Eye (tissue), 1 donor: Measurements from ENCODE around the gene UBL7.
"Not testable (repeated sequence)": the region's sequence is repeated elsewhere in the genome, so short reads cannot be mapped to it uniquely, and the experiment has no call there.

ENCODE experiments used
- DNase-seq: peaks from one replicate; pipeline ENCODE4 v3.0.0-alpha.2; 2015

Gene UBL7

DNA sequence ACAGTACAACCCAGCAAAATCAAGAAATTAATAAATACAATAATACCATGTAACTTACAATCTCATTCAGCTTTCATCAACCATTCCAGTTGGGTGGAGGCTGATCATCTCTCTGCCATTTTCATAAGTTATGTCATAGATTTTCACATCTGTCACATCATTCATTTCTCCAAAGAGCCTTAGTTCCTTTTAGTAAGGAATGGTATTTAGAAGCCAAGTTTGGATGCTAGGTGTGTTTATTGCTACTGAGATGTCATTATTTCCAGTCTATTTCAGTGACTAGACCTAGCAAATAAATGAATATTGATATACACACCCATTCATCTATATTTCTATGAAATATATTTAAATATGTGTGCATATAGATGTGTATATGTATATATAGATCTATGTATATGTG, 2.7 kb upstream of the UBL7 start:
- DNase-seq = no peak

DNA sequence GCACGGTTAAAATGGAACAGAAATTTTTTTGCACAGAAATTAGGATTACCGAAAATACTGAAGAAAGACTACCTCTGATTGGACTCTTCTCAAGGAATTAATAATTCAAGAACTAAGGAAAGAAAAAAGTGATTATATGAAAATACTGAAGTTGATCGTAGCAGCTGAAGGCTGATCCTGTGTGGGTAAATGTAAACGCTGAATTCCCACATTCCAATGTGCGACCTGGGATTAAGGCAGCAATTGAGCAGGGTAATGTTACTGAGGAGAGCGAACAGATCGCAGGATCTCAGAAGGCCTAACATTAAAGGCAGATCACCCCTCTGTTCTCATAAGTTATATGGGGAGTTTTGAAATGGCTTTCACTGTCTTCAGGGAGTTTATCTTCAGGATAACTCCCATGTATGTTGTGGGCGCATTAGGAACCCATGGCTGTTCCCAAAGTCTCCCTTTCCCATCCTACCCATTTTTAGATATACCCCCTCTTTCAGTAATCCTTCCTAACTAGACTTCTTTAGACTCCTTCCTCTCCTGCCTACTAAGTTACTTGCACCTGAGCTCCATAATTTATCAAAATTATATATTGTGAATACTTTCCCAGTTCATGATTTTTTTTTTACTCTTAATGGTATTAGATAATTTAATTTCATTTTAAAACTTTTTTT, 1.0 kb upstream of the UBL7 start:
- no peak for DNase-seq

DNA sequence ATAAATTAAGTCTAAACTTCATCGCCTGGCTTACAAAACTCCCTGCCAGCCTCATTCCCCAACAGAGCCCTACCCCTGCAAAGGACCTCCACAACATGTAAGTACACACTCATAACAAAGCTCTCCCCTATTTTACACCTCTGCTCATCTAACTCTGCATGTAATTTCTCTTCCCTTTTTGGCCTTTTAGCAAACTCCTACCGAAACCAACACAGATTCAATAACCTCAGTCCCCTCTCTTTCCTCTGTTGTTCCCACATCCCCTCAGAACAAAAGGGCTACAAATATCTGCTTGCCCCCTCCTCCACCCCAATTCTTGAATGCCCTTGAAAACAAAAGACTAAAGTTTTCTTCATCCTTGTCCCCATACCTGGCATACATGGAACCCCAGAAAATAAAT, 662 bp downstream of the UBL7 start:
- no peak for DNase-seq

DNA sequence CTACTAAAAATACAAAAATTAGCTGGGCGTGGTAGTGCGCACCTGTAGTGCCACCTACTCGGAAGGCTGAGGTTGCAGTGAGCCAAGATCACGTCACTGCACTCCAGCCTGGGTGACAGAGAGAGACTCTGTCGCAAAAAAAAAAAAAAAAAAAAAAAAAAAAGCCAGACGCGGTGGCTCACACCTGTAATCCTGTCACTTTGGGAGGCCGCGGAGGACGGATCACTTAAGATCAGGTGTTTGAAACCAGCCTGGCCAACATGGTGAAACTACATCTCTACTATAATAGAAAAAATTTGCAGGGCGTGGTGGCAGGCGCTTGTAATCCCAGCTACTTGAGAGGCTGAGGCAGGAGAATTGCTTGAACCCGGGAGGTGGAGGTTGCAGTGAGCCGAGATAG, 1.2 kb downstream of the UBL7 start:
- not testable (repeated sequence) for DNase-seq

DNA sequence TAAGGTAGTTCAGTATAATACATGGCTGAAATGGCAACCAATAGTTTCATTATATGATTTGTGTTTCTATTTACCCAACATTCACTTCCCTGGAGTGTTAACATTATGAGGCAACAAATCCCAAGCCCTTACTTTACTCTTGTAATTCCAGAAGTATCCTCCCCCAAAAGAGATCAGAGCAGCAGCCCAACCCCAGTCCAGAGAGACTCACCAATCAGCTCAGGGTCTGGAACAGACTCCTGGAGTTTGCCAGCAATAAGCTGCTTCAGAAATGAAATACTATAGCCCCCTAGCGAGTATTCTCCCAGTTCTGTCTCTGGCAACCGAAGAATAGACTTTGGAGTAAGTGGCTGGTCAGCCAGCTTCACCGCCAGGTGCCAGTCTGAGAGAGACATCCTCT, 2.5 kb downstream of the UBL7 start:
- no peak for DNase-seq

DNA sequence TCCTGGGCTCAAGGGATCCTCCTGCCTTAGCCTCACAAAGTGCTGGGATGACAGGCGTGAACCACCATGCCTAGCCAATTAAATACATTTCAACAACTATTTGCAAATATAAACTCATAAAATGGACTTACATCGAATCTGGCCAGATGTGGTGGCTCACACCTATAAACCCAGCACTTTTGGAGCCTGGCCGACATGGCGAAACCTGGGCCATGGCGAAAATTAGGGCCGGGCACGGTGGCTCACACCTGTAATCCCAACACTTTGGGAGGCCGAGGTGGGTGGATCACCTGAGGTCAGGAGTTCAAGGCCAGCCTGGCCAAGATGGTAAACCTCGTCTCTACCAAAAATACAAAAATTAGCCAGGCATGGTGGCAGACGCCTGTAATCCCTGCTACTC, 3.9 kb downstream of the UBL7 start:
- DNase-seq = not testable (repeated sequence)

DNA sequence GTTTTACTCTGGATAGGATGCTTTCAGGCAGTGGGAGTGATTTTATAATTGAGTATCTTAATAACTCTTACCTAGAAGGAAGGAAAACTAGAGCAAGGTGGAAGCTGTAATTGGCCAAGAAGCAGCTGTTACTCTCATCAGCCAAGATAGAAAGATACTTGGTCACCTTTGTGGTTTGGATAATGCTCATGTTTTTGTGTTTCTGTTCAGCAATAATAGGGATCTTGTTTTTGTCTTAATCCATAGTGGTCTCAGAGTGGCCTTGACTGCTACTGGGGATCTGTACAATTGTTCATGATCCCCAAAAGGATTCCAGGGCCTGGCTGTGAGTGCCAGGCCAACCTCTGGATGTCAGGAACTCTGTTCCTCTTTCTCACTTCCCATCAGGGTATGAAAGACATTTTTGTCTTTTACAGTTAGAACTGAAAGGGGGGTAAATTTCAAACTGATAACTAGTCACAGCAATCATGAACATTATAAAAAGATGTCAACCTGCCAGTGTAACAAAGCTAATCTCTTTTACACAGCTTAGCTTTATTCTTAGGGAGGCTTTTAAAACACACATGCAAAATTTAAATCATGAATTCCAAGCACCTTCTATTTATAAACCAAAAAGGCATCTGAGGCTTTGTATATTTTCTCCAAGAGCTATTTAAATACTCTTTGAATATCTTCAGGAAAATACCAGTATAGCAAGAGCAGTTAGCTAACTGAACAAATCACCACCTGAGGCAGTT, 6.0 kb downstream of the UBL7 start:
- DNase-seq = no peak

DNA sequence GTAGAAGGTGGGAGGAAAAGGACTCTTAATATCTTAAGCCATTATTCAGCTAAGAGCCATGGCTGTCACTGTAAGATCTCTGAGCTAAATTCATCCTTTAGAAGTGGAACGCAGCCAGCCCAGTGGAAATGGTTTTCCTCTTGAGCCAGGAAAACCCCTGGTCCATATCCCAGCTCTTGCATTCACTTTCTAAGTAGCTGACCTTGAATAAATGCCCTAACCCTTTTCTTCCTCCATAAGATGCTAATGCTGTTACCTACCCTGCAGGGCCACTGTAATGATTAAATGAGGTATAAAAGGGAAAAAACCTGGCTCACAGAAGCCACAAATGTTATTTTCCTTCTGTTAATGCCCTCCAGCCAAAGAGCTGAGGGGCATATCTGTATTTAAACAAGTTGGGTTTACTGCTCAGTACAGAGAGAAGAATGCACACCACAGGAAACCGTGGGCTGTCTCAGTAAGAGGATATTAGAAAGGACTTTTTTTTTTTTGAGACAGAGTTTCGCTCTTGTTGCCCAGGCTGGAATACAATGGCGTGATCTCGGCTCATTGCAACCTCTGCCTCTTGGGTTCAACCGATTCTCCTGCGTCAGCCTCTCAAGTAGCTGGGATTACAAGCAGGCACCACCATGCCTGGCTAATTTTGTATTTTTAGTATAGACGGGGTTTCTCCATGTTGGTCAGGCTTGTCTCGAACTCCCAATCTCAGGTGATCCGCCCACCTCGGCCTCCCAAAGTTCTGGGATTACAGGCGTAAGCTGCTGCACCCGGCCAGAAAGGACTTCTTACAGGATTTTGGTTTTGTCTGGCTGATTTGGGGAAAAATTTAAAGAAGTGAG, 6.8 kb downstream of the UBL7 start:
- DNase-seq = no peak

DNA sequence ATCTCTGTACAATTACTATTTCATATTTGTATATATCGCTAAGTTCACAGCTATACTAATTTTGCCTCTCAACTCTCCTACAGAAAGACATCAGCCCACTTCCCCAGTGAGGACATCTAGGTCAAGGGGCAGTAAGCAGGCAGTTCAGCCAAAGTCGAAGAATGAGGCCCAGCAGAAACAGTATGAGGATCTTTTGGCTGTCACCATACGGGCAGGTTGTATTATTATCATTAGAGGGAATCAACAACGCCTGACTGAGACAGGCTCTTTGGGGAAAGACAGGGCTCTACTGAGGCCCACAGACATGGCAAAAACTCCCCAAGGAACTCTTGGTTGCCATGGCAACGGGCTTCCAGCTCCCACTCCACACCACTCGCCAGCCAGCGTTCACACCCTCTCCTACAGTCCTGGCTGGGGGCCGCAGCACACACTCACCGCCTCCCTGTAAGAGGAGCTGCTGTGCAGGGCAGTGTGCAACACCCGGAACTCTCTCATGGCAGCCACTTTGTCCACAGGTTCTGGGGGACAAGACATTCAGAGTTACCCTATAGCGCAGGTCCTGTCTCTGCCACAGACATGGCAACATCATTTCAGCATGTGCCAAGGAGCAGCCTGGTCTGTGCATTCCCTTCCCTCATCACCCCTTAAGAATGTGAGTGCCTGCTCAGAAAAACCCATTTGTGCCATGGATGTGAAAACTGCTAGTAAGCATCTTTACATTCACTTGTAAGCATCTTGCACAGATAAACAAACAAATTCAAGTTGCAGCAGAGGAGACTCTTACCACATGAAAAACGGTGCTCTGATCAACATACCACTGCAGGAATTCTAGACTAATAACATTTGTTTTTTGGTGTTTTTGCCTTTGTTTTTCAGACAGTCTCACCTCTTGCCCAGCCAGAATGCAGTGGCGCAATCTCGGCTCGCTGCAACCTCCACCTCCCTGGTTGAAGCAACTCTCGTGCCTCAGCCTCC, 8.8 kb downstream of the UBL7 start:
- peak; percentile 55 for DNase-seq

DNA sequence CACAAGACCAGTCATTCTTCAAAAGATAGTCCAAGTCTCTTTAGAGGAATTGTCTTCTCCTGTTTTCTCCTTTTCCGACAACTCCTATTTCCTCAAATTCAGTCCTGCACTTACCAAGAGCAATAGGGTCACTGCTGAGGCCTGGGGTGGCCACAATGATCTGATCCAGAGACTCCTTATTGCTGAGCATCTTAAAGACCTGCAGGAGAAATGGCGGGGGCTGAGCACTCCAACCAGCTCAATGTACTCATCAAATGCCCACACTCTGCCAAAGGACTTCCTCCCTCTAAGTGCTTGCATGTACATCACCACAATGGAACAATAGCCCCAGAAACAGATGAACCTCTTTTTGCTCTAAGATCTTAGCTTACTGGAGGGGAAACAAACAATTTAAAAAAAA, 9.6 kb downstream of the UBL7 start:
- DNase-seq = no peak

DNA sequence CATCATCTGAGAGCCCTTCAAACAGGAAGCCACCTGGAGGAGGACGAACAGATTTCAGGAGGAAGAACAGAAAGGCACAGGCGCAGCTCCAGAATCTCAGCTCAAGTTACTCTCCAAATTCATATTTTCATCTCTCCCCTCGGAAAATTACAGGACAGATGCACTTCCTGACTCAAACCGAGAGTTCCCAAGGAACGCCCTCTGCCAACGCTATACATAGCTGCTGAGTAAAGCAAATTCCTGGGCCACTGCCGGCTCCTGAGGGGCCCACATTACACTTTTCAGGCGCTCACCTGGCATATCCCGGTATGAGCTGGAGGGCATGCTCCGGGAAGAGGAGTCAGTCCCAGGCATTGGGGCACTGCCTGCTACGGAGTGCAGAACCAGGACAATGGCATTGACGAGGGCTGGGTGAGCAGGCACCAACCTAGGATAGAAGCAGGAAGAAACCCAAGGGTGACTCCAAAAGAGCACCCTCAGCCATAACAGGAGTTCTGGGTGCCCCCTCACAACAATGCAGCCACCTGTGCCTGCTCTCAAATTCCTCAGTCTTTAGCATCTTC, 11.2 kb downstream of the UBL7 start:
- DNase-seq = no peak

DNA sequence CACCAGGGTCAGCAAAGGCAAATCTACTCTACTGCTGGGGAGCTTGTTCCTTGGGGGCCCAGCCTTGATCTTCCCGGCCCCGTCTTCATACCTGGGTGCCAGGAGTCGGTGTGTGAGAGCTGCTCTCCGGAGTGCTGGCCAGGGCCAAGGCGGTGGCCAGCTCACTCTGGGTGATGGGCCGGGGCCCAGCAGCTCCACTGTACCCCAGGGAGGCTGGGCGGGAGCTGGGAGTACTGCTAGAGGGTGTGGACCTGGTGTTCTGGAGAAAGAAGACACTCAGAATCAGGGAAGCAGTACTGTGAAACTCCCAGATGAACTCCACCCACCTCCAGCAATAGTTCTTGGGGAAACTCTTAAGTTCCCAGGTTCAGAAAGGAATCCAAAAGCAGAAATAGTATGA, 11.9 kb downstream of the UBL7 start:
- no peak for DNase-seq

DNA sequence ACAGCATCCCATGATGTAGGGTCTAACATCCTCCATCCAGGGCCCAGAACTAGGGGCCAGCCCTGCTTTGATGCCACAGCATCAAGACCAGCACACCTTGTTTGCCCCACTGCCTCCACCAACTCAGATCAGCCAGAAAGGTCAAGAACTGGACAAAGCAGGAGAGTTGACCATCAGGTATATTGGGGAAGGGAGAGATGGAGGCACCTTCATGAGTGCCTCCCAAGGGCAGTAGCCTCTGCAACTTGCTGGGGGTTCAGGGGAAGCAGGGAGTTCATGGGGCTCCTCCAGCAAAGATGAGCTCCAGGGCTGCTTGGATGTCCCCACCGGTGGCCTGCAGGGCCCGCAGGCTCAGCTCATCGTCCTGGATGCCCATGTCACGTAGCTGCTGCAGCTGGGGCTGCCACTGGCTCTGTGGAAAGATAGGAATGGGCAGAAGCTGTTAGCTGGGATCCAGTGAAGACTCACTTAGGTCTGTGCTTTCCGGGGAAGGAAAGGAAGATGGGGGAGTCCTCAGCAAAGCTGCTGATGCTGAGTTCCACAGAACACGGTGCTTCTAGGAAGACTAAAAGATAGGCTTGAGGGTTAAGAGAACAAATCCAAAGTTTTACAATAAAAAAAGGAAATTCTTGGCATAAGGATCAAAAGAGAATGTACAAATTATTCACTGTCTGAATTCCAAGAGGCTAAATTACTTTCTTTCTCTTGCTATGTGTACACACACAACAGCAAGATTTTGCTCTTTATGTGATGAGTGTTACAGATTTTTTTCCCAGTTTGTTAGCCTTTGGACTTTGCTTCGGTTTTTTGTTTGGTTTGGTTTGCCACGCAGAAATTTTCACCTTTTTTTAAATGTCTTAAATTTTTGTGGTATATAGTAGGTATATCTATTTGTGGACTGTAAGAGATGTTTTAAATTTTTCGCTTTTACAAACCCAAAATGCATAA, 14.9 kb downstream of the UBL7 start:
- DNase-seq = no peak

DNA sequence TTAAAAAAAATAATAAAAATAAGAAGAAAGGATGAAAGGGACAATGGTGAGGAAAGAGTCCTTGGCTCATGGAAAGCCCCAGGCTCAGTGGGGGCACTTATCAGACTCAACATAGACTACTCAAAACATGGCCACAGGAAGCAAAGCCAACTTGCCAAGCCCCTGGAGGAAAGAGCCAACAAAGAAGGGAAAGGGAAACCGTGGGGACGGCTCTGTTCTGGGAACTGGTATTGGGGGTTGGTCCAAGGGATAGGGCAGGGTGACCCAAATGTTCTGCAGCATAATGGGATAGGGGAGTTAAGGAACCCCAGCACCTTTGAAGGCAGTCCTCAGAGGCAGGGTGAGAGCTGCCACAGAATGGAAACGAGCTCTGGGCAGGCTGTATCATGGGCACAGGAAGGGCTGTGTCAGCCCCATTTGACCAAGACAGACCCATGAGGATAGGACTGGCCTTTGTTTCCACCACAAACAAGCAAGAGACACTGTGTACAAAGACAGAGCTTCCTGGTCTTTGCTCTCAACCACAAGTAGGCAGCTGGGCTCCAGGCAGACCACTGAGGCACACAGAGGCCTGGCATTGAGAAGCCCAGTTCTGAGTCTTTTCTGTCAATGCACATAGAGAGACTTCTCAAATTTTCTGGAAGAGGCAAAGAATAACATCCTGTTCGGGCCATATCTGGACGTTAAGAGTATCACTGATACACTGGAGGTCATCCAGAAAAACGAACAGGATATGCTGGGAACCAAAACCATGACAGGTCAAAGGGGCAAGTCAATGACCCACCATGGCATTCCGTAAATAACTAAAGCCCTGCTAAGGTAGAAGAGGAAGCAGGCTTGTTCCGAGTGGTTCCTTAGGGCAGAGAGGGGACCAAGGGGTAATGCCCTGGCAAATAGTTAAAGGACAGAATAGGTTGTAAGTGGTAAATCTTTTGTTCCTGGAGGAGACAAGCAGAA, 16.6 kb downstream of the UBL7 start:
- no peak for DNase-seq

DNA sequence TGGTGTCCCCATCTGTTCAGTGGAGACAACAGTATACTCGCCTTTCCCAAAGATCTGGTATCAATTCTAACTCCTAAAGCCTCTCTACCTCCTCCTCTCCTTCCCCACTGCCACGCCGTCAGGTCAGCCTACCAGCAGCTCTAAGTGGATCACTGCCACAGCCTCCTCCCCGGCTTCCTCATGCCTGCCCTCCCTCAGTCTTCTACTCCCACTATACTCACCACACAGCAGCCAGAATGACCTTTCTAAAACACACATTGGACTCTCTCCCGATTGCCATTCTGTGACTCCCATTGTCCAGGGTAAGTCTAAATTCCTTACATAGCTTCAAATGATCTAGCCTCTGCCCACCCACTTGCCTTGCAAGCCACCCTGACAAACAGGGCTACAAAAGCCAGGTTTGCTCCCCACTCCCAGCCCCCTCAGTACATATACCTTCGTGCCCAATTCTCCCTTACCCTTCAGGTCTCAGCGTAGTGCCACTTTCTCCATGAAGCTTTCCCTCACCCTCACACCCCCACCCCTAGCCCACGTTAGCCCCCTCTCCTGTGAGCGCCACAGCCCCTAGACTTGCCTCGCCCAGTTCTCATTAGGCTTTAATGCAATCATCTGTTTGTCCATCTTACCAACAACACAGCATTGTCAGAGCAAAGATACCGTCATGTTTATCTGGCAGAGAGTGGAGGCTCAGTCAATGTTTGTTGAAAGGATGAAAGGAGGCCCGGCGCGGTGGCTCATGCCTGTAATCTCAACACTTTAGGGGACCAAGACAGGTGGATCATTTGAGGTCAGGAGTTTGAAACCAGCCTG, 17.7 kb downstream of the UBL7 start:
- DNase-seq = no peak

DNA sequence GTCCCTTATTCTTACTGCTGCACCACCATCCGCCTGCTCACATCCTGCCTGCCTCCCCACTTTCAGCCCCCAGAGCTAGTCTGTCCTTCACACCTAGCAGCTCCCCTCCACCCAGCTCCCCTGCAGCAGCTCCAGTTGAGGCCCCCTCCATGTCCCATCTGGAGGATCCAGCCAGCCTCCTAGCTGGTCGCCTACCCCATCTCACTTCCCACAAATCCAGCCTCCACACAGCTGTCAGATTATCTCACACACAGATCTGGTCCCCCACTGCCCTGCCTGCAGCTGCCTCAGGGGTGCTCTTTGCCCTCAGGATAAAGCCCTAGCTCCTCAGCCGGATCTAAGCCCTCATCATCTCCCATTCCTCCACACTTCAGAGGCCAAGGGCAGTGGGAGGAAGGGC, 18.4 kb downstream of the UBL7 start:
- no peak for DNase-seq

DNA sequence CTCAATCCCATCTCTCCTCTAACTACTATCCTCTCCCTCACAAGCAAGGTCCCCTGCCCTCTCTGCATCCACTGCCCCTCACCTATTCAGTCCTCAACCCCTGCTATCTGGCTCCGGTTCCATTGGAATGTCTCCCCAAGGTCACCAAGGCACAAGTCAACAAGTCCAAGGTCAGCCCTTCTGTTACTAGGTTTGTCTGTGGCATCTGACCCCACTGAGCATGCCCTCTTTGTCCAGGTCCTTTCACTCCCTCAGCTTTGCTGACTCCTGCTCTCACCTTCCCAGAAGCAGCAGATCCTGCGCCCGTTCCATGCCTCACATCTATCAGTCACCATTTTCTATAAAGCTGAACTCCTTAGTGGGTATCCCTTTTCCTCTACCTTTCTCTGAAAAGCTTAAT, 18.9 kb downstream of the UBL7 start:
- DNase-seq = no peak

DNA sequence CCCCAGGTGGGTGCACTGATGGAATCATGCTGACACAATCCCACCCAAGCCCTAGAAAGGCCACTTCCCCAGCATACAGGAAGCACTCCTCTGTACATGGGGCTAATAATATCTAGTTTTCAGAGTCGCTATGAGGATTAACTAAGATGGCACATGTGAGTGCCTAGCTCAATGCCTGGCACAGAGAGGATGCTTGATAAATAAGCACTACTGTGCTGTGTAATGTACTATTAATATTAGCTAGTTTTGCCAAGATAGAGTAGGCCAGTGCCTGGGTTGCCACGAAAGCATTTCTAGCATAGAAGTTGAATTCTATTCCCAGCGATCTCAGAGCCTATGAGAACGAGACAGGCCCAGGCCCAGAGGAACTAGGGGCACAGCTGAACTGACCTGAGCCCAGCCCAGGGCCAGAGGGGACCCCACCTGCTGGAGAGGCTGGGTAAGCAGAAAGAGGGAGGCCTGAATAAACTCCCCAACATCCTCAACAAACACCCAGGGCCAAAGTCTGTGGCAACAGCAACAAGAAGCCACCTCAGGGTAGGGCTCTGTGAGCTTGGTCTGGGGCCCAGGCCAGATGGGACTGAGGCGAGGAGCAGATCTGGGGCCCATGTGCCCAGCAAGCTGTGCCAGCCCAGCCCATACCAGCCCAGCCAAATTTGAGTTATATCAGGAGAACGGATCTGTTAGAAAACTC, 19.6 kb downstream of the UBL7 start:
- no peak for DNase-seq
